ENCODE measurements around the gene USB1.

DNA sequence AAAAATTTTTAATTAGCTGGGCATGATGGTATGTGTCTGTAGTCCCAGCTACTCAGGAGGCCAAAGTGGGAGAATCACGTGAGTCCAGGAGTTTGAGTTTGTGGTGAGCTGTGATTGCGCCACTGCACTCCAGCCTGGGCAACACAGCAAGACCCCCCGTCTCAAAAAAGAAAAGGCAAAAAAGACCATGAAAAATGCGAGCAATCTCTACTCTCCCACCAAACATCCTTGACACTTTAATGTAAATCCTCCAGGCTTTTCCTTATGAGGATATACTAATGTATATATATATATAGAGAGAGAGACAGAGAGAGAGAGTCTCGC lies 52.4 kb downstream of the USB1 start:
- TF ChIP-seq POLR2A (IDR thresholded peaks at IDR 0.05), result no peak
- TF ChIP-seq, protein P1, sequence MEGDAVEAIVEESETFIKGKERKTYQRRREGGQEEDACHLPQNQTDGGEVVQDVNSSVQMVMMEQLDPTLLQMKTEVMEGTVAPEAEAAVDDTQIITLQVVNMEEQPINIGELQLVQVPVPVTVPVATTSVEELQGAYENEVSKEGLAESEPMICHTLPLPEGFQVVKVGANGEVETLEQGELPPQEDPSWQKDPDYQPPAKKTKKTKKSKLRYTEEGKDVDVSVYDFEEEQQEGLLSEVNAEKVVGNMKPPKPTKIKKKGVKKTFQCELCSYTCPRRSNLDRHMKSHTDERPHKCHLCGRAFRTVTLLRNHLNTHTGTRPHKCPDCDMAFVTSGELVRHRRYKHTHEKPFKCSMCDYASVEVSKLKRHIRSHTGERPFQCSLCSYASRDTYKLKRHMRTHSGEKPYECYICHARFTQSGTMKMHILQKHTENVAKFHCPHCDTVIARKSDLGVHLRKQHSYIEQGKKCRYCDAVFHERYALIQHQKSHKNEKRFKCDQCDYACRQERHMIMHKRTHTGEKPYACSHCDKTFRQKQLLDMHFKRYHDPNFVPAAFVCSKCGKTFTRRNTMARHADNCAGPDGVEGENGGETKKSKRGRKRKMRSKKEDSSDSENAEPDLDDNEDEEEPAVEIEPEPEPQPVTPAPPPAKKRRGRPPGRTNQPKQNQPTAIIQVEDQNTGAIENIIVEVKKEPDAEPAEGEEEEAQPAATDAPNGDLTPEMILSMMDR (IDR thresholded peaks at IDR 0.05), result no peak

Data from thyroid gland (tissue), 4 donors.